K562 (cell line): ENCODE measurements around the gene PTCH1. TPM values are rescaled to one million over a fixed set of nuclear protein-coding genes. Genes with fewer than 3 reads are reported as not detected.

Experiments
- BDP1 ChIP-seq: IDR thresholded peaks from 3 replicates; pipeline ENCODE4 v1.6.1; 2011; ENCODE audit not compliant: insufficient read length, insufficient read depth
- CSDE1 ChIP-seq, 2 experiments: fragments of 450-650 bp; IDR thresholded peaks; 2 replicates each; pipeline ENCODE4 v1.6.1; 2016; ENCODE audit warnings: mild to moderate bottlenecking in 1 of 2
- HNRNPUL1 ChIP-seq: fragments of 200-400 bp; formaldehyde crosslinking; IDR thresholded peaks from 2 replicates; pipeline ENCODE4 v1.6.1; 2017; ENCODE audit warnings: low read length
- TAF15 ChIP-seq: fragments of 200-400 bp; formaldehyde crosslinking; IDR thresholded peaks from 2 replicates; pipeline ENCODE4 v1.6.1; 2017; ENCODE audit warnings: mild to moderate bottlenecking, low read depth, low read length, moderate library complexity
- TAF7 ChIP-seq: fragments of 450-650 bp; IDR thresholded peaks from 2 replicates; pipeline ENCODE4 v1.6.1; 2016; ENCODE audit warnings: missing genetic modification characterization, missing compliant biosample characterization
- TEAD1 ChIP-seq, 2 experiments: fragments of 450-650 bp in 1 of 2; sonication (generic) in 1 of 2; formaldehyde crosslinking; IDR thresholded peaks; 2 replicates each; pipeline versions ENCODE4 v1.4.0 to v1.8.0; 2020 to 2022; ENCODE audit warnings: mild to moderate bottlenecking in 2 of 2, missing genetic modification reagents in 1 of 2
- TEAD2 ChIP-seq: fragments of 450-650 bp; IDR thresholded peaks from 2 replicates; pipeline ENCODE4 v1.6.1; 2016; ENCODE audit warnings: missing genetic modification characterization, control low read depth, missing compliant biosample characterization
- YBX1 ChIP-seq: fragments of 450-650 bp; IDR thresholded peaks from 2 replicates; pipeline ENCODE4 v1.7.1; 2016; ENCODE audit warnings: mild to moderate bottlenecking
- ZNF75A ChIP-seq: fragments of 450-650 bp; formaldehyde crosslinking; IDR thresholded peaks from 2 replicates; pipeline ENCODE4 v1.4.0; 2020; ENCODE audit warnings: mild to moderate bottlenecking
- polyA plus RNA-seq, 8 experiments: library from polyadenylated mRNA; depleted of rRNA in 4 of 8; stranded (reverse) in 5 of 8; unstranded in 3 of 8; fragments of >200 nt; fragmentation: Nextera tagmentation in 2 of 8; fragmentation: Illumina TruSeq in 1 of 8; extraction: Ambion mirVana in 2 of 8; extraction: Trizol in 1 of 8; gene quantifications; 2 replicates each; pipeline versions ENCODE4 v1.2.1 to v1.2.3, GENCODE V29; 2011 to 2014; ENCODE audit warnings: inconsistent platforms in 1 of 8, missing spikeins in 1 of 8
- total RNA-seq, 7 experiments: library from RNA; depleted of rRNA in 6 of 7; stranded (reverse); fragments of >200 nt in 6 of 7; fragmentation: Illumina TruSeq in 2 of 7; extraction: Trizol in 2 of 7; gene quantifications; 2 replicates each; pipeline versions ENCODE4 v1.2.1 to v1.2.3, GENCODE V29; 2011 to 2021; ENCODE audit warnings: low replicate concordance in 1 of 7
- TF ChIP-seq, protein P1 (sequence below): fragments of 150-350 bp; IDR thresholded peaks from 2 replicates; pipeline ENCODE4 v1.6.1; 2014; ENCODE audit warnings: low read depth, mild to moderate bottlenecking, low read length, borderline replicate concordance
- TF ChIP-seq, protein P2 (sequence below): sonication (generic); formaldehyde crosslinking; IDR thresholded peaks from 2 replicates; pipeline ENCODE4 v1.8.0; 2022; ENCODE audit warnings: mild to moderate bottlenecking, missing genetic modification reagents
- TF ChIP-seq, protein P3 (sequence below): sonication (generic); formaldehyde crosslinking; IDR thresholded peaks from 2 replicates; pipeline ENCODE4 v1.8.0; 2023; ENCODE audit warnings: missing genetic modification reagents, mild to moderate bottlenecking, borderline replicate concordance
- TF ChIP-seq, protein P4 (sequence below): fragments of 250-450 bp; sonication (Bioruptor Pico); IDR thresholded peaks from 2 replicates; pipeline ENCODE4 v1.6.1; 2021; ENCODE audit warnings: mild to moderate bottlenecking

PTCH1 gene
- total and polyA plus RNA-seq, 9 of the 15 experiments (the other 6 are each of a cell fraction or from before 2014, with no cell fraction given), result 0.70 to 9.9 (median 3.8) TPM

DNA sequence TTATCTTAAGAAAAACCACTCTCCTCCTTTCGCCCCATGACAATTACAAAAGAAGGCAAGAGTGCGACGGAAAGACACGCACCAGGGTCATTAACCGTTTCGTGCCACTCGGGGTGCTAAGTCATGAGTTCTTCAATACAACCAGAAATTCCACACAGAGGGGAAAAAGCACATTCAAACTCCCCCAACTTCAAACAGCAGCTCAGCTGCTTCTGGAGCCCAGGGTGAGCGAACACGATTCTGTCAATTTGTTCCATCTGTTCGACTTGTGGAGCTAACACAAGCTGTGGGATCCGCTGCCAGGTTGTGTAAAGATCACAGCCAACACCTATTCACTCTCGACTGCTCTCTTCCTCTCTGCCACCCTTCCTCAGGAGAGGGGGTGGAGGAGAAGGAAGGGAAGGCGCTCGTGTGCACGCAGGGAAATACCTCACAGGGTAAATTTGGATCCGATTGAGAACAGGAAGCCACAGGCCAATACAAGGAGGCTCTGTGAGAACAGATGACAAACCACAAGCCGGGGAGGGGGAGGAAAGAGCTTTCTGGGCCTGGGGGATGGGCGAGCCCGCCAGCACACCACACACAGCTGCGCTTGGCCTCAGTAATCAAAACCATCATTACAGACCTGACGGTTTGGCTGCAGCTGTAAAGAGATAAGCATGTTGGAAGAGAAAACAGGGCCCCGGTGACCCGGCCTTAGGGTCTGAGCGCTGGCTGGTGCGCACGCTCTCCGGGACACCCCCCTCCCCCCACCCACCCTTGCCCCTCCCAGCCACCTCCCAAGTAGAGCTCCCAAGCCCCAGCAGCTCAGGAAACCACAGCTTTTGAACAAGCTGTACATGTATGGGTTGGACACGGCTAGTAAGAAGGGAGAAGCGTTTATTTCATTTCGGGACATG, 54.3 kb downstream of the PTCH1 start (continued):
- TF ChIP-seq, protein P1, sequence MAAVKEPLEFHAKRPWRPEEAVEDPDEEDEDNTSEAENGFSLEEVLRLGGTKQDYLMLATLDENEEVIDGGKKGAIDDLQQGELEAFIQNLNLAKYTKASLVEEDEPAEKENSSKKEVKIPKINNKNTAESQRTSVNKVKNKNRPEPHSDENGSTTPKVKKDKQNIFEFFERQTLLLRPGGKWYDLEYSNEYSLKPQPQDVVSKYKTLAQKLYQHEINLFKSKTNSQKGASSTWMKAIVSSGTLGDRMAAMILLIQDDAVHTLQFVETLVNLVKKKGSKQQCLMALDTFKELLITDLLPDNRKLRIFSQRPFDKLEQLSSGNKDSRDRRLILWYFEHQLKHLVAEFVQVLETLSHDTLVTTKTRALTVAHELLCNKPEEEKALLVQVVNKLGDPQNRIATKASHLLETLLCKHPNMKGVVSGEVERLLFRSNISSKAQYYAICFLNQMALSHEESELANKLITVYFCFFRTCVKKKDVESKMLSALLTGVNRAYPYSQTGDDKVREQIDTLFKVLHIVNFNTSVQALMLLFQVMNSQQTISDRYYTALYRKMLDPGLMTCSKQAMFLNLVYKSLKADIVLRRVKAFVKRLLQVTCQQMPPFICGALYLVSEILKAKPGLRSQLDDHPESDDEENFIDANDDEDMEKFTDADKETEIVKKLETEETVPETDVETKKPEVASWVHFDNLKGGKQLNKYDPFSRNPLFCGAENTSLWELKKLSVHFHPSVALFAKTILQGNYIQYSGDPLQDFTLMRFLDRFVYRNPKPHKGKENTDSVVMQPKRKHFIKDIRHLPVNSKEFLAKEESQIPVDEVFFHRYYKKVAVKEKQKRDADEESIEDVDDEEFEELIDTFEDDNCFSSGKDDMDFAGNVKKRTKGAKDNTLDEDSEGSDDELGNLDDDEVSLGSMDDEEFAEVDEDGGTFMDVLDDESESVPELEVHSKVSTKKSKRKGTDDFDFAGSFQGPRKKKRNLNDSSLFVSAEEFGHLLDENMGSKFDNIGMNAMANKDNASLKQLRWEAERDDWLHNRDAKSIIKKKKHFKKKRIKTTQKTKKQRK, result no peak
- no peak for TF ChIP-seq BDP1
- no peak for TF ChIP-seq TEAD2 (tag)
- no peak for TF ChIP-seq TAF7 (tag)
- no peak for TF ChIP-seq ZNF75A (CRISPR knock-in tag)
- TF ChIP-seq, protein P2, sequence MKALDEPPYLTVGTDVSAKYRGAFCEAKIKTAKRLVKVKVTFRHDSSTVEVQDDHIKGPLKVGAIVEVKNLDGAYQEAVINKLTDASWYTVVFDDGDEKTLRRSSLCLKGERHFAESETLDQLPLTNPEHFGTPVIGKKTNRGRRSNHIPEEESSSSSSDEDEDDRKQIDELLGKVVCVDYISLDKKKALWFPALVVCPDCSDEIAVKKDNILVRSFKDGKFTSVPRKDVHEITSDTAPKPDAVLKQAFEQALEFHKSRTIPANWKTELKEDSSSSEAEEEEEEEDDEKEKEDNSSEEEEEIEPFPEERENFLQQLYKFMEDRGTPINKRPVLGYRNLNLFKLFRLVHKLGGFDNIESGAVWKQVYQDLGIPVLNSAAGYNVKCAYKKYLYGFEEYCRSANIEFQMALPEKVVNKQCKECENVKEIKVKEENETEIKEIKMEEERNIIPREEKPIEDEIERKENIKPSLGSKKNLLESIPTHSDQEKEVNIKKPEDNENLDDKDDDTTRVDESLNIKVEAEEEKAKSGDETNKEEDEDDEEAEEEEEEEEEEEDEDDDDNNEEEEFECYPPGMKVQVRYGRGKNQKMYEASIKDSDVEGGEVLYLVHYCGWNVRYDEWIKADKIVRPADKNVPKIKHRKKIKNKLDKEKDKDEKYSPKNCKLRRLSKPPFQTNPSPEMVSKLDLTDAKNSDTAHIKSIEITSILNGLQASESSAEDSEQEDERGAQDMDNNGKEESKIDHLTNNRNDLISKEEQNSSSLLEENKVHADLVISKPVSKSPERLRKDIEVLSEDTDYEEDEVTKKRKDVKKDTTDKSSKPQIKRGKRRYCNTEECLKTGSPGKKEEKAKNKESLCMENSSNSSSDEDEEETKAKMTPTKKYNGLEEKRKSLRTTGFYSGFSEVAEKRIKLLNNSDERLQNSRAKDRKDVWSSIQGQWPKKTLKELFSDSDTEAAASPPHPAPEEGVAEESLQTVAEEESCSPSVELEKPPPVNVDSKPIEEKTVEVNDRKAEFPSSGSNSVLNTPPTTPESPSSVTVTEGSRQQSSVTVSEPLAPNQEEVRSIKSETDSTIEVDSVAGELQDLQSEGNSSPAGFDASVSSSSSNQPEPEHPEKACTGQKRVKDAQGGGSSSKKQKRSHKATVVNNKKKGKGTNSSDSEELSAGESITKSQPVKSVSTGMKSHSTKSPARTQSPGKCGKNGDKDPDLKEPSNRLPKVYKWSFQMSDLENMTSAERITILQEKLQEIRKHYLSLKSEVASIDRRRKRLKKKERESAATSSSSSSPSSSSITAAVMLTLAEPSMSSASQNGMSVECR (CRISPR knock-in tag), result peak; percentile 59
- peak; percentile 40 to 75; a peak in 2 of 4 replicates for TF ChIP-seq TEAD1 (CRISPR knock-in tag; IDR thresholded peaks at IDR 0.05)
- TF ChIP-seq, protein P3, sequence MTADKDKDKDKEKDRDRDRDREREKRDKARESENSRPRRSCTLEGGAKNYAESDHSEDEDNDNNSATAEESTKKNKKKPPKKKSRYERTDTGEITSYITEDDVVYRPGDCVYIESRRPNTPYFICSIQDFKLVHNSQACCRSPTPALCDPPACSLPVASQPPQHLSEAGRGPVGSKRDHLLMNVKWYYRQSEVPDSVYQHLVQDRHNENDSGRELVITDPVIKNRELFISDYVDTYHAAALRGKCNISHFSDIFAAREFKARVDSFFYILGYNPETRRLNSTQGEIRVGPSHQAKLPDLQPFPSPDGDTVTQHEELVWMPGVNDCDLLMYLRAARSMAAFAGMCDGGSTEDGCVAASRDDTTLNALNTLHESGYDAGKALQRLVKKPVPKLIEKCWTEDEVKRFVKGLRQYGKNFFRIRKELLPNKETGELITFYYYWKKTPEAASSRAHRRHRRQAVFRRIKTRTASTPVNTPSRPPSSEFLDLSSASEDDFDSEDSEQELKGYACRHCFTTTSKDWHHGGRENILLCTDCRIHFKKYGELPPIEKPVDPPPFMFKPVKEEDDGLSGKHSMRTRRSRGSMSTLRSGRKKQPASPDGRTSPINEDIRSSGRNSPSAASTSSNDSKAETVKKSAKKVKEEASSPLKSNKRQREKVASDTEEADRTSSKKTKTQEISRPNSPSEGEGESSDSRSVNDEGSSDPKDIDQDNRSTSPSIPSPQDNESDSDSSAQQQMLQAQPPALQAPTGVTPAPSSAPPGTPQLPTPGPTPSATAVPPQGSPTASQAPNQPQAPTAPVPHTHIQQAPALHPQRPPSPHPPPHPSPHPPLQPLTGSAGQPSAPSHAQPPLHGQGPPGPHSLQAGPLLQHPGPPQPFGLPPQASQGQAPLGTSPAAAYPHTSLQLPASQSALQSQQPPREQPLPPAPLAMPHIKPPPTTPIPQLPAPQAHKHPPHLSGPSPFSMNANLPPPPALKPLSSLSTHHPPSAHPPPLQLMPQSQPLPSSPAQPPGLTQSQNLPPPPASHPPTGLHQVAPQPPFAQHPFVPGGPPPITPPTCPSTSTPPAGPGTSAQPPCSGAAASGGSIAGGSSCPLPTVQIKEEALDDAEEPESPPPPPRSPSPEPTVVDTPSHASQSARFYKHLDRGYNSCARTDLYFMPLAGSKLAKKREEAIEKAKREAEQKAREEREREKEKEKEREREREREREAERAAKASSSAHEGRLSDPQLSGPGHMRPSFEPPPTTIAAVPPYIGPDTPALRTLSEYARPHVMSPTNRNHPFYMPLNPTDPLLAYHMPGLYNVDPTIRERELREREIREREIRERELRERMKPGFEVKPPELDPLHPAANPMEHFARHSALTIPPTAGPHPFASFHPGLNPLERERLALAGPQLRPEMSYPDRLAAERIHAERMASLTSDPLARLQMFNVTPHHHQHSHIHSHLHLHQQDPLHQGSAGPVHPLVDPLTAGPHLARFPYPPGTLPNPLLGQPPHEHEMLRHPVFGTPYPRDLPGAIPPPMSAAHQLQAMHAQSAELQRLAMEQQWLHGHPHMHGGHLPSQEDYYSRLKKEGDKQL (CRISPR knock-in tag), result no peak
- TF ChIP-seq, protein P4, sequence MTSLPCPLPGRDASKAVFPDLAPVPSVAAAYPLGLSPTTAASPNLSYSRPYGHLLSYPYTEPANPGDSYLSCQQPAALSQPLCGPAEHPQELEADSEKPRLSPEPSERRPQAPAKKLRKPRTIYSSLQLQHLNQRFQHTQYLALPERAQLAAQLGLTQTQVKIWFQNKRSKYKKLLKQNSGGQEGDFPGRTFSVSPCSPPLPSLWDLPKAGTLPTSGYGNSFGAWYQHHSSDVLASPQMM (CRISPR knock-in tag), result no peak
- no peak for TF ChIP-seq YBX1
- TF ChIP-seq TAF15, result no peak
- no peak for TF ChIP-seq HNRNPUL1
- no peak for TF ChIP-seq CSDE1 (IDR thresholded peaks at IDR 0.05)
